ENCODE results near the gene RASSF3. TPM values are rescaled to one million over a fixed set of nuclear protein-coding genes. Genes with fewer than 3 reads are reported as not detected.

Gene RASSF3
- polyA plus RNA-seq, 3 donors = 6.6 to 77.9 (median 14.5) TPM

- no peaks in the 10 kb centered on the region for H3K9me3 ChIP-seq (replicated peaks in 1 of 2; ENCODE audit: control insufficient read depth in 1 of 2, insufficient read depth in 1 of 2, low read length in 2 of 2)
- peak overlapping the region in 3 of 7 donors; percentile 18 to 37 (median 25) for H3K27ac Mint-ChIP-seq
- no peak overlapping the region for H3K4me3 ChIP-seq (replicated peaks in 1 of 3; ENCODE audit: low read depth in 2 of 3, low read length in 3 of 3)
- H3K9me3 Mint-ChIP-seq = no peaks in the 10 kb centered on the region
- H3K36me3 ChIP-seq (replicated peaks in 1 of 2; ENCODE audit: control insufficient read depth in 1 of 2, insufficient read depth in 2 of 2, low read length in 2 of 2) = peaks cover 54 to 57% of the 10 kb centered on the region in 2 donors
- H3K4me1 ChIP-seq (ENCODE audit: control insufficient read depth in 1 of 2, insufficient read depth in 2 of 2, low read length in 2 of 2) = peaks cover 78 to 82% of the 10 kb centered on the region in 2 donors
- DNase-seq = peak in 1 of 3 donors; percentile 14
- H3K4me2 ChIP-seq (replicated peaks; ENCODE audit: extremely low read depth, low read length, poor library complexity, severe bottlenecking) = no peak overlapping the region
- no peaks in the 10 kb centered on the region for H3K27me3 ChIP-seq (ENCODE audit: control insufficient read depth in 2 of 2, insufficient read depth in 2 of 2, low read length in 2 of 2)
- TF ChIP-seq CTCF (IDR thresholded peaks at IDR 0.05) = no peak
- peaks cover 85% of the 10 kb centered on the region for H3K4me1 Mint-ChIP-seq
- H4K20me1 ChIP-seq (ENCODE audit: insufficient read depth, low read length) = no peaks in the 10 kb centered on the region
- H3K4me3 Mint-ChIP-seq = no peak overlapping the region
- peak overlapping the region in 1 of 2 donors; percentile 59 for H3K27ac ChIP-seq (ENCODE audit: low read depth in 1 of 2, low read length in 2 of 2)
- H3K36me3 Mint-ChIP-seq = peaks cover 81 to 83% of the 10 kb centered on the region in 2 donors
- intact Hi-C loops (cut with micrococcal nuclease) = no loop called here
- H3K27me3 Mint-ChIP-seq (ENCODE audit: low read depth in 3 of 3) = peaks cover 0 to 2% (median 0%) of the 10 kb centered on the region in 3 donors
- no CpG with 5 or more reads among the region's 3 CpGs for WGBS (ENCODE audit: insufficient coverage)
- no peak overlapping the region for H2AFZ ChIP-seq (ENCODE audit: insufficient read depth, low read depth, low read length, poor library complexity, severe bottlenecking)
- no peak overlapping the region for H3K9ac ChIP-seq (ENCODE audit: insufficient read depth, low read length, poor library complexity, severe bottlenecking)
- peaks cover 50% of the 10 kb centered on the region for H3K79me2 ChIP-seq (ENCODE audit: insufficient read depth, low read length)
Observed at GRCh38 chr12:64743206-64743605, 132.9 kb downstream of the RASSF3 start.

DNA sequence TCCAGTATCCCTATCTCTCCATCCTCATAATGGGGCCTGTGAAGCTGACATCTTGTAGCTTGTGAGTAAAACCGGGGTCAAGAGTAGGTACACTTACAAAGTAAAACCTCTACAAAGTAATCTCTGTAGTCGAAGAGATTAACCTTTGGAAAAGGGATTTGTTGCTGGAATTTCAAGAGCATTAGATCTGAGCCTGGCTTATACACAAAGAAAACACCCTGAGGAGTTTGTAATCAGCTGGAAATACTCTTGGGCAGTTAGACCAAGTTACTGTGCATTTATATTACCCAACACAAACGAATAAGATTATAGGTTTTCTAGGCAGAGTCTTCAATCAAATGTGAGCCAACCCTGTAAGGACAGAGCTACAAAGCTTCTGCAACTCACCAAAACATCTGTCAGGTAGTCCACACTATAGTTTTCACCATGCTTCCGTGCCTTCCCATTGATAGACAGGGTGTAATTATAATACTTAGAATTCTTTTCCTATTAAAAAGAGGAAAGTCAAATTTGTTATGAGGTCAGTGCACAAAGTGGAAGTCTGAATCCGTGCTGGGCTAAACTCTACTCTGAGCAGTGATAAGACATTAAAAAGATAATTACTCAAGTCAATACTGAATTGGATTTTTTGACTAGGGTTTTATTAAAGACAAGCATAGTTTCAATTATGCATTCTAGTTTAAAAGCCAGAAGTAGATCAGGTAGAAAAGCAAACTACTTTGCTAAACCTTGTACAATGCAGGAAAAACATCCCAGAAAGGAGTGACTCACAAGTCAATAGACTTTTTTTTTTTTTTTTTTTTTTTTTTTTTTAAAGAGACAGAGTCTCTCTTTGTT, 134.3 kb downstream of the RASSF3 start:
- intact Hi-C loops (cut with micrococcal nuclease) = no loop called here
- Histone ChIP-seq H3K9me3 (replicated peaks in 1 of 2; ENCODE audit: control insufficient read depth in 1 of 2, insufficient read depth in 1 of 2, low read length in 2 of 2) (no peaks in the 10 kb centered on the region), H4K20me1 (ENCODE audit: insufficient read depth, low read length) (no peaks in the 10 kb centered on the region), H3K36me3 (replicated peaks in 1 of 2; ENCODE audit: control insufficient read depth in 1 of 2, insufficient read depth in 2 of 2, low read length in 2 of 2) (peaks cover 40 to 43% of the 10 kb centered on the region in 2 donors), H2AFZ (ENCODE audit: insufficient read depth, low read depth, low read length, poor library complexity, severe bottlenecking) (no peak overlapping the region), H3K4me2 (replicated peaks; ENCODE audit: extremely low read depth, low read length, poor library complexity, severe bottlenecking) (peak overlapping the region; percentile 45), H3K4me3 (replicated peaks in 1 of 3; ENCODE audit: low read depth in 2 of 3, low read length in 3 of 3) (peak overlapping the region in 1 of 3 experiments; percentile 16), H3K27ac (ENCODE audit: low read depth in 1 of 2, low read length in 2 of 2) (peak overlapping the region; percentile 43 to 71), H3K9ac (ENCODE audit: insufficient read depth, low read length, poor library complexity, severe bottlenecking) (no peak overlapping the region), H3K79me2 (ENCODE audit: insufficient read depth, low read length) (peaks cover 52% of the 10 kb centered on the region), H3K4me1 (ENCODE audit: control insufficient read depth in 1 of 2, insufficient read depth in 2 of 2, low read length in 2 of 2) (peaks cover 89 to 93% of the 10 kb centered on the region in 2 donors), H3K27me3 (ENCODE audit: control insufficient read depth in 2 of 2, insufficient read depth in 2 of 2, low read length in 2 of 2) (no peaks in the 10 kb centered on the region)
- Mint-ChIP-seq H3K4me1 (peaks cover 87% of the 10 kb centered on the region), H3K36me3 (peaks cover 74 to 78% of the 10 kb centered on the region in 2 donors), H3K4me3 (peak overlapping the region in 1 of 2 donors; percentile 53), H3K9me3 (peaks cover 0 to 2% (median 0%) of the 10 kb centered on the region in 7 donors), H3K27me3 (ENCODE audit: low read depth in 3 of 3) (no peaks in the 10 kb centered on the region), H3K27ac (peak overlapping the region; percentile 43 to 90 (median 82))
- no peak for TF ChIP-seq CTCF (IDR thresholded peaks at IDR 0.05)
- DNase-seq = peak in 1 of 3 donors; percentile 33
- 100% methylated on average over 1 of the region's 5 CpGs for WGBS (ENCODE audit: insufficient coverage)

All from CD14-positive monocyte (primary cell).